Right lobe of liver (tissue), 6 donors: ENCODE measurements around the gene ZFX. TPM values are rescaled to one million over a fixed set of nuclear protein-coding genes. Genes with fewer than 3 reads are reported as not detected.

Experiments
- ATAC-seq, 4 donors: fragments of 200-7000 bp; cut with Tn5 transposase; one replicate each; pipeline ENCODE4 v1.9.1; 2020; ENCODE audit warnings: mild to moderate bottlenecking in 4 of 4, moderate library complexity in 4 of 4
- DNase-seq, 3 donors: peaks; one replicate each; pipeline ENCODE4 v3.0.0-alpha.2; 2020
- H3K27ac ChIP-seq, 3 donors: fragments of 200-600 bp; one replicate each; pipeline ENCODE4 v1.8.0; 2022
- H3K27me3 ChIP-seq, 2 donors: fragments of 200-600 bp; one replicate each; pipeline ENCODE4 v1.8.0; 2022
- H3K36me3 ChIP-seq, 4 donors: fragments of 200-600 bp; sonication (generic) in 1 of 4; one replicate each; pipeline versions ENCODE4 v1.5.1 to v1.8.0; 2017 to 2022; ENCODE audit warnings: control low read depth in 1 of 4
- H3K4me1 ChIP-seq, 4 donors: fragments of 200-600 bp; sonication (generic) in 1 of 4; one replicate each; pipeline versions ENCODE4 v1.5.1 to v1.8.0; 2017 to 2022; ENCODE audit warnings: control low read depth in 1 of 4
- H3K4me3 ChIP-seq, 3 donors: fragments of 200-600 bp; one replicate each; pipeline ENCODE4 v1.8.0; 2022
- H3K9me3 ChIP-seq, 4 donors: fragments of 200-600 bp; sonication (generic) in 1 of 4; one replicate each; pipeline versions ENCODE4 v1.5.1 to v1.8.0; 2017 to 2022; ENCODE audit warnings: control low read depth in 1 of 4
- POLR2A ChIP-seq: fragments of 450-650 bp; IDR thresholded peaks from one replicate; pipeline ENCODE4 v1.6.1; 2017; ENCODE audit warnings: antibody characterized with exemption, mild to moderate bottlenecking
- WGBS: methylation state at CpG from one replicate; pipeline ENCODE4 v1.1.6; 2018; ENCODE audit warnings: low coverage, low lambda C conversion rate; ENCODE audit not compliant: insufficient coverage; ENCODE audit errors: missing lambda C conversion rate; 5-methylcytosine and 5-hydroxymethylcytosine counted together
- intact Hi-C, 2 donors: fragments of 100-400 bp; cut with DNase I; formaldehyde crosslinking; loops; one replicate each; pipeline versions ENCODE4 v1.11.2 to v1.14.1; 2022
- total RNA-seq, 6 experiments: library from RNA; depleted of rRNA in 2 of 6; stranded (reverse); fragments of >200 nt in 2 of 6; fragmentation: NEBNext Ultra II Directional in 3 of 6; extraction: Animal tissue kit (Norgen Biotek cat#: 25700) in 3 of 6; gene quantifications; one replicate each; pipeline versions ENCODE4 v1.1.0 to v1.2.4, GENCODE V29; 2016 to 2023
- TF ChIP-seq, protein P1 (sequence below), 4 donors: fragments of 200-600 bp in 3 of 4; fragments of 450-650 bp in 1 of 4; IDR thresholded peaks; one replicate each; pipeline versions ENCODE4 v1.5.1 to v1.8.0; 2016 to 2022; ENCODE audit warnings: antibody characterized with exemption in 4 of 4, mild to moderate bottlenecking in 2 of 4
- donor health status: DM: no; HTN: yes; CAD: no.
- donor health status: DM: no; HTN: no; CAD: no.
- donor health status: DM: no; HTN: no; CAD: no.
- donor health status: DM: no; HTN: yes; CAD: no.
- donor health status: DM: no; HTN: yes; CAD: no.

ZFX gene
- total RNA-seq, 6 experiments from 2014 or later: 16.4 to 31.7 (median 23.5) TPM

DNA sequence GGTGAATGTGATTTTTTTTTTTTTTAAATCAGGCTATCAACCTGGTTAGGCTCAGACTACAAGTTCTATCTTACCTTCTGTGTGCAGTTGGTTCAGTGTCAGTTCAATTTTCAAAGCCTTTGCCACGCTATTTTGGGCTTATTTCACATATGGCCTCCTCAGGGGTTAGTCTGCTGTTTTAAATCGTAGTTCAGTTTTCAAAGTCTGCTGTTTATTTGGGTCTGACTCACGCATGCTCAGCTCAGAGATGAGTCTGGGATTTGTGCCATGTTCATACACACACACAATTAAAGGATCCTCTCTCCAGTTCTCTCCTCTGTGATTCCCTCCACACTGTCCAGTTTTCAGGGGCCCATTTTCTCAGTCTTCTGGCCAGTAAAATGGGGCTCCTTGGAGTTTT is 32.3 kb upstream of the ZFX start:
- no peak for TF ChIP-seq POLR2A
- TF ChIP-seq, protein P1, sequence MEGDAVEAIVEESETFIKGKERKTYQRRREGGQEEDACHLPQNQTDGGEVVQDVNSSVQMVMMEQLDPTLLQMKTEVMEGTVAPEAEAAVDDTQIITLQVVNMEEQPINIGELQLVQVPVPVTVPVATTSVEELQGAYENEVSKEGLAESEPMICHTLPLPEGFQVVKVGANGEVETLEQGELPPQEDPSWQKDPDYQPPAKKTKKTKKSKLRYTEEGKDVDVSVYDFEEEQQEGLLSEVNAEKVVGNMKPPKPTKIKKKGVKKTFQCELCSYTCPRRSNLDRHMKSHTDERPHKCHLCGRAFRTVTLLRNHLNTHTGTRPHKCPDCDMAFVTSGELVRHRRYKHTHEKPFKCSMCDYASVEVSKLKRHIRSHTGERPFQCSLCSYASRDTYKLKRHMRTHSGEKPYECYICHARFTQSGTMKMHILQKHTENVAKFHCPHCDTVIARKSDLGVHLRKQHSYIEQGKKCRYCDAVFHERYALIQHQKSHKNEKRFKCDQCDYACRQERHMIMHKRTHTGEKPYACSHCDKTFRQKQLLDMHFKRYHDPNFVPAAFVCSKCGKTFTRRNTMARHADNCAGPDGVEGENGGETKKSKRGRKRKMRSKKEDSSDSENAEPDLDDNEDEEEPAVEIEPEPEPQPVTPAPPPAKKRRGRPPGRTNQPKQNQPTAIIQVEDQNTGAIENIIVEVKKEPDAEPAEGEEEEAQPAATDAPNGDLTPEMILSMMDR (IDR thresholded peaks at IDR 0.05): no peak
- intact Hi-C loops: no loop called here
- H3K4me1 ChIP-seq: peaks cover 0 to 4% (median 0%) of the 10 kb centered on the region in 4 donors
- WGBS: 29% methylated on average over 3 of the region's 3 CpGs
- no peaks in the 10 kb centered on the region for H3K27me3 ChIP-seq
- ATAC-seq (peak; percentile 82 to 95 (median 87)), DNase-seq (peak in 1 of 3 donors; percentile 47)
- no peak overlapping the region for H3K4me3 ChIP-seq
- no peaks in the 10 kb centered on the region for H3K36me3 ChIP-seq
- no peaks in the 10 kb centered on the region for H3K9me3 ChIP-seq
- no peak overlapping the region for H3K27ac ChIP-seq

DNA sequence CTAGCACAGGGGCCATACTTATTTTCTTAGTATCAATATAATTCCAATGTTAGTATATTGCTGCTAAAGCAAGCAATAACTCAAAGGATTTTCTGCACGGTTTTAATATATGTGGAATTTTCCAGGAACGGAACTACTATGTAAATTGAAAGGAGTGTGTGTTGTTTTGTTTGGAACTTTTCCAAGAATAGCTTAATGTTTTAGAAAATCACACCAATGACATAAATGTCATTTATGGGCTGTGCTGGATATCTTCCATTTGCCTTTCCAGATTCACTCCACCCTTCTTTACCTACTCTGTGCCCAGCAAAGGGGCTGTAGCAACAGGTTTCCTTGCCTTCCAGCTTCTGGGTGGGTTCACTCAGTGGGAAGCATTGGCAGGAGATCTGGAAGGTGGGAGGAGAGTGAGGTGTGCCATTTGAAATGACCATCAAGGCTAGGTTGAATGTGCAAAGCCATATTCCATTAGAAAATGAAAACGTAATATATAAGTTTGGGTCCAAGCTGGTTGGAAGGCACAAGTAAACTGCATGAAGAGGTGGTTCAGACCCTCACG is 25.2 kb upstream of the ZFX start:
- WGBS: 44% methylated on average over 4 of the region's 4 CpGs
- TF ChIP-seq POLR2A: no peak
- TF ChIP-seq, protein P1 (IDR thresholded peaks at IDR 0.05): no peak

DNA sequence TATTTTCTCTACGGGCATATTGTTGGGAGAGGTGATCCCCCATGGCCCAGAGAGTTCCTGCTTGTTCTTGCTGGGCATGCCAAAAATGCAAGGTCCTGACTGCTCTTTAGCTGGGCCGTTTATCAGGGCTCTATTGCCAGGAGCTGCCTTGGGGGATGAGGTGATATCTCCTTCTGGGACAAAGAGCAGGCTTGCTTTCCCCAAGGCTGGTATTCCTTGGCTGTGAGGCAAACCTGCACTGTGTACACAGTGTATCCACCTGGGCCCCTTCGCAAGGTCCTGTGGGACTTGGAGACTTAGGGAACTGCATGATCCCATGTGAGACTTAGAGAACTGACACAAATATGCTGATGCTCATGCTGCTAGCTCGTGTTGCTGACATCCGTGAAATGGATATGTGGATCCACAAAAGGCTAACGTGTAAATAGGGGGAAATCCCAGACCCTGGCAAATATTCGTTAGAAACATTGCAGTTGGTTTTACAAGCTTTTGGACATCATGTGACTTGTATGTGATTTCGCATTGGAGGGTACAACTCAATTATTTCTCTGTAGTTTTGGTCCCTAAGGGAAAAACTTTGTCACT is 24.4 kb upstream of the ZFX start:
- TF ChIP-seq, protein P1 (IDR thresholded peaks at IDR 0.05): no peak
- TF ChIP-seq POLR2A: no peak
- Histone ChIP-seq H3K4me3 (no peak overlapping the region), H3K4me1 (no peaks in the 10 kb centered on the region), H3K27me3 (no peaks in the 10 kb centered on the region), H3K36me3 (no peaks in the 10 kb centered on the region), H3K9me3 (no peaks in the 10 kb centered on the region), H3K27ac (no peak overlapping the region)
- DNase-seq (no peak), ATAC-seq (no peak)
- WGBS: 53% methylated on average over 7 of the region's 8 CpGs
- intact Hi-C loops: no loop called here

More for the DNA sequence above, 25.2 kb upstream of the ZFX start:
- no peak for DNase-seq
- Histone ChIP-seq H3K4me3 (no peak overlapping the region), H3K27ac (no peak overlapping the region), H3K27me3 (no peaks in the 10 kb centered on the region), H3K36me3 (no peaks in the 10 kb centered on the region), H3K4me1 (no peaks in the 10 kb centered on the region), H3K9me3 (no peaks in the 10 kb centered on the region)
- intact Hi-C loops: no loop called here
- no peak for ATAC-seq

DNA sequence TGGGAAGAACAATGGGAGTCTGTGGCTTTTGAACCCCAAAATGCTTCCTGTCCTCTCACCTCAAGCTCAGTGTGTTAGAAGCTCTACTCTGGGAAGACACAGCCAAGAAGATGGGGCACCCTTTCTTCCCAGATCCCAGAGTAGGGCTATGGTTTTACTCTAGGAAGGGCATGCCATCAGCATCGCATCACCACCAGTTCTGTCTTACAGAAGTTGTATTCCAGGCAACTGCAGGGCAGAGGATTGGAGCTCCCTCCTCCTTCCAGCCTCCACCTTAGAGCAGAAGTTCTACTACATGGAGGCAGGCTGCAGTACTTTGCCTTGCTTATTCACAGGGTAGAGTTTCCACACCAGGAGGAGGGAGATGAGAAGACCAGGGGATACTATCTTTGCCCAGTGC is 18.1 kb upstream of the ZFX start:
- DNase-seq: no peak
- WGBS: 100% methylated on average over 1 of the region's 1 CpG
- Histone ChIP-seq H3K9me3 (no peaks in the 10 kb centered on the region), H3K27me3 (no peaks in the 10 kb centered on the region), H3K36me3 (no peaks in the 10 kb centered on the region), H3K27ac (no peak overlapping the region), H3K4me1 (no peaks in the 10 kb centered on the region), H3K4me3 (no peak overlapping the region)
- ATAC-seq: no peak
- intact Hi-C loops: no loop called here
- no peak for TF ChIP-seq POLR2A
- TF ChIP-seq, protein P1 (IDR thresholded peaks at IDR 0.05): no peak
